Measurements from ENCODE around the gene ZBTB7C. TPM values are rescaled to one million over a fixed set of nuclear protein-coding genes. Genes with fewer than 3 reads are reported as not detected.

Gene ZBTB7C
- total RNA-seq, 4 donors from 2014 or later, result 5.0 to 14.1 (median 13.3) TPM

- DNase-seq (ENCODE audit: low spot score) (no peak), ATAC-seq (ENCODE audit: low FRiP score) (no peak)
- no peak for TF ChIP-seq CTCF (IDR thresholded peaks at IDR 0.05)
Measured at GRCh38 chr18:48035556-48035860, 373.7 kb downstream of the ZBTB7C start.

GRCh38 chr18:48034651-48035555, 374.3 kb downstream of the ZBTB7C start:
- ATAC-seq (ENCODE audit: low FRiP score) (no peak), DNase-seq (ENCODE audit: low spot score) (no peak)
- TF ChIP-seq CTCF (IDR thresholded peaks at IDR 0.05), result no peak

- ATAC-seq (ENCODE audit: low FRiP score) (no peak), DNase-seq (ENCODE audit: low spot score) (no peak)
- TF ChIP-seq CTCF (IDR thresholded peaks at IDR 0.05), result no peak
Measured at GRCh38 chr18:48033790-48034650, 375.2 kb downstream of the ZBTB7C start.

- TF ChIP-seq CTCF (IDR thresholded peaks at IDR 0.05), result no peak
- peak; percentile 68 for ATAC-seq (ENCODE audit: low FRiP score)
- DNase-seq (ENCODE audit: low spot score), result no peak
Measured at GRCh38 chr18:48032876-48033789, 376.1 kb downstream of the ZBTB7C start.

- no peak for ATAC-seq (ENCODE audit: low FRiP score)
- no peak for DNase-seq (ENCODE audit: low spot score)
- no peak for TF ChIP-seq CTCF (IDR thresholded peaks at IDR 0.05)
Measured at GRCh38 chr18:48031641-48032040, 377.5 kb downstream of the ZBTB7C start.

GRCh38 chr18:48030616-48031480, 378.3 kb downstream of the ZBTB7C start:
- peak in 1 of 3 donors; percentile 1 for TF ChIP-seq CTCF (IDR thresholded peaks at IDR 0.05)
- peak; percentile 52 for ATAC-seq (ENCODE audit: low FRiP score)
- DNase-seq (ENCODE audit: low spot score), result no peak
